ENCODE measurements around the gene PTCH1.
A peak's percentile ranks its signal among the peaks of the same experiment; 100 is the strongest.

PTCH1 gene

GRCh38 chr9:95505717-95506427, 10.9 kb downstream of the PTCH1 start:
- peak overlapping the region; percentile 77 for H3K4me3 ChIP-seq (ENCODE audit: low read depth, low read length)
- TF ChIP-seq CTCF (IDR thresholded peaks at IDR 0.05; ENCODE audit: low read depth, low read length): no peak
- in situ Hi-C loops (cut with HindIII; ENCODE audit: low sequenced_read_pairs): no loop called here
- peak; percentile 46 for DNase-seq (ENCODE audit: low read depth, low spot score)

GRCh38 chr9:95505072-95505716, 11.6 kb downstream of the PTCH1 start:
- TF ChIP-seq CTCF (IDR thresholded peaks at IDR 0.05; ENCODE audit: low read depth, low read length): no peak
- in situ Hi-C loops (cut with HindIII; ENCODE audit: low sequenced_read_pairs): no loop called here
- no peak for DNase-seq (ENCODE audit: low read depth, low spot score)
- peak overlapping the region; percentile 77 for H3K4me3 ChIP-seq (ENCODE audit: low read depth, low read length)

GRCh38 chr9:95504053-95504963, 12.5 kb downstream of the PTCH1 start:
- DNase-seq (ENCODE audit: low read depth, low spot score): peak; percentile 17

GRCh38 chr9:95503369-95503768, 13.4 kb downstream of the PTCH1 start:
- no peak for TF ChIP-seq CTCF (IDR thresholded peaks at IDR 0.05; ENCODE audit: low read depth, low read length)
- in situ Hi-C loops (cut with HindIII; ENCODE audit: low sequenced_read_pairs): no loop called here
- H3K4me3 ChIP-seq (ENCODE audit: low read depth, low read length): no peak overlapping the region
- DNase-seq (ENCODE audit: low read depth, low spot score): no peak

More at GRCh38 chr9:95504053-95504963, 12.5 kb downstream of the PTCH1 start:
- no peak for TF ChIP-seq CTCF (IDR thresholded peaks at IDR 0.05; ENCODE audit: low read depth, low read length)
- no peak overlapping the region for H3K4me3 ChIP-seq (ENCODE audit: low read depth, low read length)
- in situ Hi-C loops (cut with HindIII; ENCODE audit: low sequenced_read_pairs): no loop called here

- no peak overlapping the region for H3K4me3 ChIP-seq (ENCODE audit: low read depth, low read length)
- in situ Hi-C loops (cut with HindIII; ENCODE audit: low sequenced_read_pairs): no loop called here
- no peak for TF ChIP-seq CTCF (IDR thresholded peaks at IDR 0.05; ENCODE audit: low read depth, low read length)
- no peak for DNase-seq (ENCODE audit: low read depth, low spot score)
These were observed 14.5 kb downstream of the PTCH1 start for GRCh38 chr9:95502248-95502647.

- DNase-seq (ENCODE audit: low read depth, low spot score): peak; percentile 8
- in situ Hi-C loops (cut with HindIII; ENCODE audit: low sequenced_read_pairs): no loop called here
- no peak overlapping the region for H3K4me3 ChIP-seq (ENCODE audit: low read depth, low read length)
- no peak for TF ChIP-seq CTCF (IDR thresholded peaks at IDR 0.05; ENCODE audit: low read depth, low read length)
These were observed 16.9 kb downstream of the PTCH1 start for GRCh38 chr9:95499847-95500246.
